ENCODE measurements around the gene NDUFA11.

DNA sequence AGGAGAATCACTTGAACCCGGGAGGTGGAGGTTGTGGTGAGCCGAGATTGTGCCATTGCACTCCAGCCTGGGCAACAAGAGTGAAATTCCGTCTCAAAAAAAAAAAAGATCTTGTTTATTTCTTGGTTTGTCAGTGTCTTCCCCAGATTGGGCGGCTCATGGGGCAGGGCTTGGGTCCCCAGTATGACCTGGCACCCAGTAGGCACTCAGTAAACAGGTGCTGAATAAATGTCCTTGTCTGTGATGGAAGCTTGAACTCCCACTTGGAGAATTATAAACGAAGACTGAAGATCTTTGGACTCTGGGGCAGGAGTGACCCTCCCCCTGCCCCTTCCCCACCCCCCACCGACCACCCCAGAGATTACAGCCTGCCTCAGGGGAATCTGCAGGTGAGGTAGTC is 23.4 kb downstream of the NDUFA11 start:
- TF ChIP-seq, protein P1, sequence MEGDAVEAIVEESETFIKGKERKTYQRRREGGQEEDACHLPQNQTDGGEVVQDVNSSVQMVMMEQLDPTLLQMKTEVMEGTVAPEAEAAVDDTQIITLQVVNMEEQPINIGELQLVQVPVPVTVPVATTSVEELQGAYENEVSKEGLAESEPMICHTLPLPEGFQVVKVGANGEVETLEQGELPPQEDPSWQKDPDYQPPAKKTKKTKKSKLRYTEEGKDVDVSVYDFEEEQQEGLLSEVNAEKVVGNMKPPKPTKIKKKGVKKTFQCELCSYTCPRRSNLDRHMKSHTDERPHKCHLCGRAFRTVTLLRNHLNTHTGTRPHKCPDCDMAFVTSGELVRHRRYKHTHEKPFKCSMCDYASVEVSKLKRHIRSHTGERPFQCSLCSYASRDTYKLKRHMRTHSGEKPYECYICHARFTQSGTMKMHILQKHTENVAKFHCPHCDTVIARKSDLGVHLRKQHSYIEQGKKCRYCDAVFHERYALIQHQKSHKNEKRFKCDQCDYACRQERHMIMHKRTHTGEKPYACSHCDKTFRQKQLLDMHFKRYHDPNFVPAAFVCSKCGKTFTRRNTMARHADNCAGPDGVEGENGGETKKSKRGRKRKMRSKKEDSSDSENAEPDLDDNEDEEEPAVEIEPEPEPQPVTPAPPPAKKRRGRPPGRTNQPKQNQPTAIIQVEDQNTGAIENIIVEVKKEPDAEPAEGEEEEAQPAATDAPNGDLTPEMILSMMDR (IDR thresholded peaks at IDR 0.05; ENCODE audit: low read depth, low read length), result no peak
- TF ChIP-seq POLR2A (IDR thresholded peaks at IDR 0.05; ENCODE audit: extremely low read depth, insufficient read length) (no peak), MYC (IDR thresholded peaks at IDR 0.05; ENCODE audit: low read depth, low read length) (no peak)
- TF ChIP-seq, protein P2, sequence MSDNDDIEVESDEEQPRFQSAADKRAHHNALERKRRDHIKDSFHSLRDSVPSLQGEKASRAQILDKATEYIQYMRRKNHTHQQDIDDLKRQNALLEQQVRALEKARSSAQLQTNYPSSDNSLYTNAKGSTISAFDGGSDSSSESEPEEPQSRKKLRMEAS (IDR thresholded peaks at IDR 0.05; ENCODE audit: low read depth, low read length), result no peak

All from NB4 (cell line).